WERI-Rb-1 (cell line): ENCODE data around the gene SEC16B.

Experiments used
- DNase-seq: peaks from one replicate; pipeline ENCODE4 v3.0.0-alpha.2; 2020
- H3K27ac ChIP-seq: fragments of 250-450 bp; sonication (Bioruptor Pico); 2 replicates; pipeline ENCODE4 v1.5.1; 2020; ENCODE audit warnings: mild to moderate bottlenecking, moderate library complexity
- H3K27me3 ChIP-seq: fragments of 250-450 bp; sonication (Bioruptor Pico); 2 replicates; pipeline ENCODE4 v1.5.1; 2021; ENCODE audit warnings: mild to moderate bottlenecking, low read depth, moderate library complexity; ENCODE audit not compliant: insufficient read depth, severe bottlenecking
- H3K36me3 ChIP-seq: fragments of 250-450 bp; sonication (Bioruptor Pico); 2 replicates; pipeline ENCODE4 v1.5.1; 2020; ENCODE audit warnings: mild to moderate bottlenecking, moderate library complexity
- H3K4me3 ChIP-seq: 2 replicates; pipeline ENCODE4 v1.5.1; 2011; ENCODE audit warnings: low read depth, mild to moderate bottlenecking, control low read depth, low read length
- H3K9me3 ChIP-seq: fragments of 250-450 bp; sonication (Bioruptor Pico); 2 replicates; pipeline ENCODE4 v1.5.1; 2021; ENCODE audit warnings: mild to moderate bottlenecking, moderate library complexity; ENCODE audit not compliant: severe bottlenecking
- CTCF ChIP-seq: IDR thresholded peaks from 2 replicates; pipeline ENCODE4 v1.5.1; 2011; ENCODE audit warnings: low read depth, mild to moderate bottlenecking, control low read depth, inconsistent platforms, low read length

Gene SEC16B

GRCh38 chr1:177928952-177929351 lies 40.9 kb downstream of the SEC16B start:
- TF ChIP-seq CTCF: no peak
- H3K9me3 ChIP-seq: no peaks in the 10 kb centered on the region
- H3K27me3 ChIP-seq: no peaks in the 10 kb centered on the region
- DNase-seq: no peak
- no peak overlapping the region for H3K27ac ChIP-seq
- no peak overlapping the region for H3K4me3 ChIP-seq
- H3K36me3 ChIP-seq: no peaks in the 10 kb centered on the region

GRCh38 chr1:177928194-177928593 lies 41.7 kb downstream of the SEC16B start:
- H3K27me3 ChIP-seq: no peaks in the 10 kb centered on the region
- no peaks in the 10 kb centered on the region for H3K36me3 ChIP-seq
- no peak for TF ChIP-seq CTCF
- H3K27ac ChIP-seq: no peak overlapping the region
- H3K4me3 ChIP-seq: no peak overlapping the region
- no peaks in the 10 kb centered on the region for H3K9me3 ChIP-seq
- DNase-seq: no peak

- Histone ChIP-seq H3K27me3 (no peaks in the 10 kb centered on the region), H3K36me3 (no peaks in the 10 kb centered on the region), H3K9me3 (no peaks in the 10 kb centered on the region), H3K4me3 (no peak overlapping the region), H3K27ac (no peak overlapping the region)
- no peak for TF ChIP-seq CTCF
- DNase-seq: no peak
Measured at GRCh38 chr1:177927021-177927596, 42.7 kb downstream of the SEC16B start.

GRCh38 chr1:177926201-177926600 lies 43.7 kb downstream of the SEC16B start:
- no peaks in the 10 kb centered on the region for H3K9me3 ChIP-seq
- DNase-seq: no peak
- no peaks in the 10 kb centered on the region for H3K36me3 ChIP-seq
- TF ChIP-seq CTCF: no peak
- H3K27me3 ChIP-seq: no peaks in the 10 kb centered on the region
- no peak overlapping the region for H3K27ac ChIP-seq
- H3K4me3 ChIP-seq: no peak overlapping the region

- Histone ChIP-seq H3K9me3 (no peaks in the 10 kb centered on the region), H3K36me3 (no peaks in the 10 kb centered on the region), H3K27me3 (no peaks in the 10 kb centered on the region), H3K27ac (no peak overlapping the region), H3K4me3 (no peak overlapping the region)
- TF ChIP-seq CTCF: no peak
- peak; percentile 52 for DNase-seq
Measured at GRCh38 chr1:177925006-177925405, 44.9 kb downstream of the SEC16B start.

- Histone ChIP-seq H3K4me3 (no peak overlapping the region), H3K36me3 (no peaks in the 10 kb centered on the region), H3K27me3 (no peaks in the 10 kb centered on the region), H3K9me3 (no peaks in the 10 kb centered on the region), H3K27ac (no peak overlapping the region)
- no peak for DNase-seq
- no peak for TF ChIP-seq CTCF
Measured at GRCh38 chr1:177923441-177923840, 46.4 kb downstream of the SEC16B start.
